ENCODE results near the gene XPO1.

DNA sequence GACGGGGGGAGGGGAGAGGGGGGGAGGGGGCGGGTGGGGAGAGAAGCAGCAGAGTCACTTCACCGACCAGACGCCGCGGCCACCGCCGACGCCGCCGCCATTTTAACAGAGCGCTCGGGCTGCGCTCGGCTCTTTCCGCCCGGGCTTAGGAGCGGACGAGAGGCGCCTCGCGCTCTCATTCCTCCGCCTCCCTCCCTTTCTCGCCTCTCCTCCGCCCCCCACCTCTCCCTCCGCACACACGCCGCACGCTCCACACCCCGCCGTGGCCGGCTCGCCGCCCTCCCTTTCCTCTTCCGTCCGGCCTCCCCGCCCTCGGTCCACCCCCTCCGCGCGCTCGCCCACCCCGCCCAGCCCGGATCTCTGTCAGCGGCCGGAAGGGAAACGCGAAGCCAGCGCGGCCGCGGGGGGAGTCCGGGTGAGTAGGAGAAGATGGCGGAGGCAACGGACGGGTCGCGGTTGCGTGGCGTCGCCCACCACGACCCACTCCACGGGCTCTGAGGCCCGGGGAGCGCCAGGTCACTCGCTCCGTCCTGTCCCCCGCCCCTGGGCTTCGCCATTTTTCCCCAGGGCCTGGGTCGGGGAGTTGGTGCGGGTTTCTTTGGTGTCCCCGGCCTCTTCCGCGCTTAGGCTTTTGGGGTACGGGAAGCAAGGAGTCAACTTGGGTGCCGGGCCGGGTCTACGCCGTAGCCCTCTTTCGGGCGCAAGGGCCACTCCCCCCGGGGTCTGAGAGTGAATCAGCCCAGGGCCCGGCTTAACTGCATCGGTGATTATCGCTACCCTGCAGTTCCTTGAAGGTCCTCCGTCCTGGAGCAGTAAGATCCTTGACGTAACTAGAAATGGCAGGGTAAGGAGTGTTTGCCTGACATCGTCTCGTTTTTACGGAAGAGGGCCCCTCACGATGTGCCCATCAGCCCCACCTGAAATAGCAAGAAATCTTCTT is 66.9 kb downstream of the XPO1 start, which contains the start of gene USP34:
- TF ChIP-seq, protein P1, sequence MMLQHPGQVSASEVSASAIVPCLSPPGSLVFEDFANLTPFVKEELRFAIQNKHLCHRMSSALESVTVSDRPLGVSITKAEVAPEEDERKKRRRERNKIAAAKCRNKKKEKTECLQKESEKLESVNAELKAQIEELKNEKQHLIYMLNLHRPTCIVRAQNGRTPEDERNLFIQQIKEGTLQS (IDR thresholded peaks at IDR 0.05): no peak
- TF ChIP-seq, protein P2, sequence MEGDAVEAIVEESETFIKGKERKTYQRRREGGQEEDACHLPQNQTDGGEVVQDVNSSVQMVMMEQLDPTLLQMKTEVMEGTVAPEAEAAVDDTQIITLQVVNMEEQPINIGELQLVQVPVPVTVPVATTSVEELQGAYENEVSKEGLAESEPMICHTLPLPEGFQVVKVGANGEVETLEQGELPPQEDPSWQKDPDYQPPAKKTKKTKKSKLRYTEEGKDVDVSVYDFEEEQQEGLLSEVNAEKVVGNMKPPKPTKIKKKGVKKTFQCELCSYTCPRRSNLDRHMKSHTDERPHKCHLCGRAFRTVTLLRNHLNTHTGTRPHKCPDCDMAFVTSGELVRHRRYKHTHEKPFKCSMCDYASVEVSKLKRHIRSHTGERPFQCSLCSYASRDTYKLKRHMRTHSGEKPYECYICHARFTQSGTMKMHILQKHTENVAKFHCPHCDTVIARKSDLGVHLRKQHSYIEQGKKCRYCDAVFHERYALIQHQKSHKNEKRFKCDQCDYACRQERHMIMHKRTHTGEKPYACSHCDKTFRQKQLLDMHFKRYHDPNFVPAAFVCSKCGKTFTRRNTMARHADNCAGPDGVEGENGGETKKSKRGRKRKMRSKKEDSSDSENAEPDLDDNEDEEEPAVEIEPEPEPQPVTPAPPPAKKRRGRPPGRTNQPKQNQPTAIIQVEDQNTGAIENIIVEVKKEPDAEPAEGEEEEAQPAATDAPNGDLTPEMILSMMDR (IDR thresholded peaks at IDR 0.05; ENCODE audit: low read depth, low read length, missing input control): no peak
- TF ChIP-seq, protein P3, sequence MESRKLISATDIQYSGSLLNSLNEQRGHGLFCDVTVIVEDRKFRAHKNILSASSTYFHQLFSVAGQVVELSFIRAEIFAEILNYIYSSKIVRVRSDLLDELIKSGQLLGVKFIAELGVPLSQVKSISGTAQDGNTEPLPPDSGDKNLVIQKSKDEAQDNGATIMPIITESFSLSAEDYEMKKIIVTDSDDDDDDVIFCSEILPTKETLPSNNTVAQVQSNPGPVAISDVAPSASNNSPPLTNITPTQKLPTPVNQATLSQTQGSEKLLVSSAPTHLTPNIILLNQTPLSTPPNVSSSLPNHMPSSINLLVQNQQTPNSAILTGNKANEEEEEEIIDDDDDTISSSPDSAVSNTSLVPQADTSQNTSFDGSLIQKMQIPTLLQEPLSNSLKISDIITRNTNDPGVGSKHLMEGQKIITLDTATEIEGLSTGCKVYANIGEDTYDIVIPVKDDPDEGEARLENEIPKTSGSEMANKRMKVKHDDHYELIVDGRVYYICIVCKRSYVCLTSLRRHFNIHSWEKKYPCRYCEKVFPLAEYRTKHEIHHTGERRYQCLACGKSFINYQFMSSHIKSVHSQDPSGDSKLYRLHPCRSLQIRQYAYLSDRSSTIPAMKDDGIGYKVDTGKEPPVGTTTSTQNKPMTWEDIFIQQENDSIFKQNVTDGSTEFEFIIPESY (IDR thresholded peaks at IDR 0.05): no peak
- TF ChIP-seq GABPA (IDR thresholded peaks at IDR 0.05 in 1 of 2, conservative IDR thresholded peaks at IDR 0.05 in 1 of 2) (peak; percentile 43 to 85), YY1 (IDR thresholded peaks at IDR 0.05) (peak; percentile 94), RAD21 (IDR thresholded peaks at IDR 0.05) (peak; percentile 2 to 30), JUND (IDR thresholded peaks at IDR 0.05) (no peak), TAF1 (conservative IDR thresholded peaks at IDR 0.05) (peak; percentile 22)
- TF ChIP-seq, protein P4, sequence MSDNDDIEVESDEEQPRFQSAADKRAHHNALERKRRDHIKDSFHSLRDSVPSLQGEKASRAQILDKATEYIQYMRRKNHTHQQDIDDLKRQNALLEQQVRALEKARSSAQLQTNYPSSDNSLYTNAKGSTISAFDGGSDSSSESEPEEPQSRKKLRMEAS (IDR thresholded peaks at IDR 0.05): no peak
